Fibroblast of lung (primary cell): ENCODE data around the gene TRAF3. TPM values are rescaled to one million over a fixed set of nuclear protein-coding genes. Genes with fewer than 3 reads are reported as not detected.
A peak's percentile ranks its signal among the peaks of the same experiment; 100 is the strongest.

Experiments
- DNase-seq, 2 donors: peaks; one replicate each; pipeline versions ENCODE4 v3.0.0 to v3.0.0-alpha.2; 2010; ENCODE audit warnings: low read depth in 2 of 2
- H2AFZ ChIP-seq: 2 replicates; pipeline ENCODE4 v1.5.1; 2012; ENCODE audit warnings: low read length, control low read depth, inconsistent platforms
- H3K27ac ChIP-seq: 2 replicates; pipeline ENCODE4 v1.5.1; 2011; ENCODE audit warnings: low read length, control low read depth; ENCODE audit not compliant: insufficient read depth
- H3K27me3 ChIP-seq: 2 replicates; pipeline ENCODE4 v1.5.1; 2011; ENCODE audit warnings: mild to moderate bottlenecking, low read length; ENCODE audit not compliant: control insufficient read depth, insufficient read depth
- H3K36me3 ChIP-seq: 2 replicates; pipeline ENCODE4 v1.5.1; 2011; ENCODE audit warnings: low read length; ENCODE audit not compliant: control insufficient read depth, insufficient read depth
- H3K4me1 ChIP-seq: 2 replicates; pipeline ENCODE4 v1.5.1; 2011; ENCODE audit warnings: low read length; ENCODE audit not compliant: control insufficient read depth, insufficient read depth; ENCODE audit errors: extremely low read depth
- H3K4me2 ChIP-seq: 2 replicates; pipeline ENCODE4 v1.5.1; 2011; ENCODE audit warnings: low read length, control low read depth; ENCODE audit not compliant: insufficient read depth; ENCODE audit errors: extremely low read depth
- H3K4me3 ChIP-seq, 4 experiments: fragments of 200-600 bp in 1 of 4; sonication (generic) in 1 of 4; replicated peaks in 1 of 4; 2 replicates each; pipeline ENCODE4 v1.5.1; 2011 to 2016; ENCODE audit warnings: low read length in 4 of 4, low read depth in 3 of 4, mild to moderate bottlenecking in 3 of 4, control low read depth in 2 of 4, inconsistent platforms in 1 of 4, mixed read lengths in 1 of 4; ENCODE audit not compliant: insufficient read depth in 1 of 4; ENCODE audit errors: control extremely low read depth in 1 of 4
- H3K79me2 ChIP-seq: 2 replicates; pipeline ENCODE4 v1.5.1; 2012; ENCODE audit warnings: mild to moderate bottlenecking, low read length, inconsistent platforms; ENCODE audit not compliant: control insufficient read depth, insufficient read depth
- H3K9ac ChIP-seq: 2 replicates; pipeline ENCODE4 v1.5.1; 2011; ENCODE audit warnings: mild to moderate bottlenecking, low read length, control low read depth; ENCODE audit not compliant: insufficient read depth
- H3K9me3 ChIP-seq: 2 replicates; pipeline ENCODE4 v1.5.1; 2012; ENCODE audit warnings: low read depth, low read length; ENCODE audit not compliant: control insufficient read depth, insufficient read depth
- H4K20me1 ChIP-seq: 2 replicates; pipeline ENCODE4 v1.5.1; 2011; ENCODE audit warnings: low read length; ENCODE audit not compliant: control insufficient read depth, insufficient read depth; ENCODE audit errors: extremely low read depth
- EZH2 ChIP-seq: IDR thresholded peaks from 2 replicates; pipeline ENCODE4 v1.5.1; 2012; ENCODE audit warnings: low read length, control low read depth, mild to moderate bottlenecking; ENCODE audit errors: missing control alignments
- polyA plus RNA-seq, 2 donors: library from polyadenylated mRNA; depleted of rRNA in 1 of 2; stranded (reverse) in 1 of 2; unstranded in 1 of 2; fragments of >200 nt; gene quantifications; 2 replicates each; pipeline ENCODE4 v1.2.1, GENCODE V29; 2011 to 2012; ENCODE audit warnings: missing spikeins in 1 of 2
- total RNA-seq: library from RNA; depleted of rRNA; stranded (reverse); fragments of >200 nt; gene quantifications from 2 replicates; pipeline ENCODE4 v1.2.1, GENCODE V29; 2014
- TF ChIP-seq, protein P1 (sequence below), 2 donors: IDR thresholded peaks in 1 of 2; conservative IDR thresholded peaks in 1 of 2; 1 replicate in 1 of 2; 2 replicates in 1 of 2; pipeline ENCODE4 v1.5.1; 2011 to 2012; ENCODE audit warnings: low read length in 2 of 2, control low read depth in 1 of 2, inconsistent platforms in 1 of 2, low read depth in 1 of 2, mild to moderate bottlenecking in 1 of 2

Gene TRAF3
- total and polyA plus RNA-seq, 2 donors (not counting 1 experiment from before 2014, with no cell fraction given) = 12.1 to 14.4 TPM

DNA sequence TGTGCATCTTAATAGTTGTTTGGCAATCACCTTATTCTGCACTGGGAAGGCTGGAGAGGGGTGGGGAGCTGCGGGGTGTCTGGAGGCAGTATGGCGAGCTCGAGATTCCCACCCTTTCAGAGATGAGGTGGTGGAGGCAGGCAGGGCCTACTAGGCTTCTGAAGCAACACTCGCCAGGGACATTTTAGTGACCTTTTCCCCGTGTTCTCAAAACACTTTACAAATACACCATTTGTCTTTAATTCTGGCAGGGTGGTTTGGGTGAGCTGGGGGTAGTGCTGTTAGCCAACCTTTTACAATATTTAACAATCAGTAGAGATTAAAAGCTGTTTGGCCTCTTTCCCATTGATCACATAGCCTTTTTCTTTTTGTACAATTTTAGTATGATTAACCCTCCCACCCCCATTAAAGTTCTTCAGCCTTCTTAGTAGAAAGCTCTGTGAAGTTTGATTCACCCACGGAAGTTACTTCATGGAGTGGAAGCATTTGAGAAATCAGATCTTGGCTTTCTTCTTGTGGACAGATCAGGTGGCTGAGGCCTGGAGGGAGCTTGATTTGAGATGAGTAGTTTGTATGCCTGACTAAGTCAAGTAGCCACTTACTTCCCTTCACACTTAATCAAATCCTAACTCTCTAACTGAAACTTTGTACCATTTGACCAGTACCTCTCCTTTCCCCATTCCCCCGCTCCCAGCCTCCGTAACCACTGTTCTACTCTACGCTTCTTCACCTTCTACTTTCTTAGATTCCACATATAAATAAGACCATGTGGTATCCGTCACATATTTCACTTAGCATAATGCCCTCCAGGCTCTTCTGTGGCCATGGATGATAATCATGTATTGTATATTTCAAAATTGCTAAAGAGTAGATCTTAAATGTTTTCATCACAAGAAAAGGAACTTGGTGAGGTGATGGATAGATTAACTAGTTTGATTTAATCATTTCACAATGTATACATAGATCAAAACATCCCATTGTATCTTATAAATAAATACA is 41.0 kb downstream of the TRAF3 start:
- Histone ChIP-seq H3K27ac (no peak overlapping the region), H3K27me3 (no peaks in the 10 kb centered on the region), H3K9ac (no peak overlapping the region), H4K20me1 (no peaks in the 10 kb centered on the region), H3K9me3 (no peaks in the 10 kb centered on the region), H3K79me2 (peaks cover 2% of the 10 kb centered on the region), H3K36me3 (no peaks in the 10 kb centered on the region), H3K4me2 (no peak overlapping the region), H3K4me1 (no peaks in the 10 kb centered on the region), H2AFZ (no peak overlapping the region), H3K4me3 (no peak overlapping the region)
- peak; percentile 23 to 60 for DNase-seq
- TF ChIP-seq, protein P1, sequence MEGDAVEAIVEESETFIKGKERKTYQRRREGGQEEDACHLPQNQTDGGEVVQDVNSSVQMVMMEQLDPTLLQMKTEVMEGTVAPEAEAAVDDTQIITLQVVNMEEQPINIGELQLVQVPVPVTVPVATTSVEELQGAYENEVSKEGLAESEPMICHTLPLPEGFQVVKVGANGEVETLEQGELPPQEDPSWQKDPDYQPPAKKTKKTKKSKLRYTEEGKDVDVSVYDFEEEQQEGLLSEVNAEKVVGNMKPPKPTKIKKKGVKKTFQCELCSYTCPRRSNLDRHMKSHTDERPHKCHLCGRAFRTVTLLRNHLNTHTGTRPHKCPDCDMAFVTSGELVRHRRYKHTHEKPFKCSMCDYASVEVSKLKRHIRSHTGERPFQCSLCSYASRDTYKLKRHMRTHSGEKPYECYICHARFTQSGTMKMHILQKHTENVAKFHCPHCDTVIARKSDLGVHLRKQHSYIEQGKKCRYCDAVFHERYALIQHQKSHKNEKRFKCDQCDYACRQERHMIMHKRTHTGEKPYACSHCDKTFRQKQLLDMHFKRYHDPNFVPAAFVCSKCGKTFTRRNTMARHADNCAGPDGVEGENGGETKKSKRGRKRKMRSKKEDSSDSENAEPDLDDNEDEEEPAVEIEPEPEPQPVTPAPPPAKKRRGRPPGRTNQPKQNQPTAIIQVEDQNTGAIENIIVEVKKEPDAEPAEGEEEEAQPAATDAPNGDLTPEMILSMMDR (conservative IDR thresholded peaks at IDR 0.05 in 1 of 2, IDR thresholded peaks at IDR 0.05 in 1 of 2; ENCODE audit: low read depth in 1 of 2, low read length in 2 of 2) = no peak
- TF ChIP-seq EZH2 = no peak

DNA sequence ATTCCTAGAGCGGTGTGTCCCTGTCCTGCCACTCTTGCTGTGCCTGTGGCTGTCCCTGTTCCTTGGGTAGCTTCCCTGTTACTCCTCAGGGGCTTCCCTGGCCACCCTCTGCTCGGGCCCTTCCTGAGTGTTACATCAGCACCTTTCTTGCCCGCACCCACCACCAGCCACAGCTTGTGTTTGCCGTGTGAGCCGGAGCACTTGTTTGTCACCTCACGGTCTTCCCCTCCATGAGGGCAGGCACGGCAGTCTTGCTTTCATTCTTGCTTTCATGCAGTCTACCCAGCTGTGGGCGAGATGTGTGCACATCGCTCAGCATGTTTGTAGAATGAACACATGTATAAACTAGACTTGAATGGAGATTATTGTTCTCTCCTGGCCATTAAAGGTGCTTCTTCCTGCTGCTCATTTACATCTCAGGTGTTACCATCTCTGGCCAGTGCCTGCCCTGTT is 42.0 kb downstream of the TRAF3 start:
- Histone ChIP-seq H3K27ac (no peak overlapping the region), H3K36me3 (no peaks in the 10 kb centered on the region), H3K9me3 (no peaks in the 10 kb centered on the region), H3K79me2 (peaks cover 5% of the 10 kb centered on the region), H3K4me3 (no peak overlapping the region), H3K4me1 (no peaks in the 10 kb centered on the region), H3K9ac (no peak overlapping the region), H2AFZ (no peak overlapping the region), H3K27me3 (no peaks in the 10 kb centered on the region), H4K20me1 (no peaks in the 10 kb centered on the region), H3K4me2 (no peak overlapping the region)
- TF ChIP-seq EZH2 = no peak
- TF ChIP-seq, protein P1 (conservative IDR thresholded peaks at IDR 0.05 in 1 of 2, IDR thresholded peaks at IDR 0.05 in 1 of 2; ENCODE audit: low read depth in 1 of 2, low read length in 2 of 2) = no peak
- no peak for DNase-seq

DNA sequence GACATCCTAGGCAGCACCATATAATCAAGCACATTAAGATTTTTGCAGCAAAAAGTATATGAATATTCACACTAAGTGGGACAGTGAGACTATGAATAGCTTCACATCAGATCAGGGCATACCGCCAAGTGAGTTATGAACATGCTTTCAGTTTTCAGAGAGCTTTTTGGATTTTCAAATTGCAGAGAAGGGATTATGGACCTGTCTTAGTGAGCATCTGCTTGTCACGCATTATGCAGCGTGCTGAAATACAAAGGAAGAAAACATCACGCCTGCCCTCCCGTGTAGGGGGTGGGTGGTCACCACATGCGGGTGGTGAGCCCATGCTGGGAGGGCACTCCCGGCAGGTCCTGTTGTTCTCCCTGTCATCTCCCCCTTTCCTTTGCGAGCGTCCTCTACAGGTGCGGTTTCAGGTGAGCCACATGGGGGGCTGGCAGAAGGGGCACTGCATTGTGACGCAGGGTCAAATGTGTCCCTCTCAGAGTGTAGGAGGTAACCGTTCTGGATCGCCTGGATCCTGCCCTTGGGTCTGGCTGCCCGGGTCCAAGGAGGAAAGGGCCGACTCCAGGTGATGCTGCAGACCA is 42.6 kb downstream of the TRAF3 start:
- Histone ChIP-seq H3K4me3 (no peak overlapping the region), H2AFZ (no peak overlapping the region), H3K4me1 (peaks cover 1% of the 10 kb centered on the region), H3K27ac (no peak overlapping the region), H4K20me1 (peaks cover 2% of the 10 kb centered on the region), H3K79me2 (peaks cover 5% of the 10 kb centered on the region), H3K9me3 (no peaks in the 10 kb centered on the region), H3K36me3 (no peaks in the 10 kb centered on the region), H3K9ac (no peak overlapping the region), H3K27me3 (no peaks in the 10 kb centered on the region), H3K4me2 (no peak overlapping the region)
- no peak for TF ChIP-seq EZH2
- no peak for DNase-seq
